ENCODE results near the gene PLAC1.

GRCh38 chrX:134591502-134591901 is 66.8 kb downstream of the PLAC1 start:
- TF ChIP-seq EZH2 (IDR thresholded peaks at IDR 0.05), result no peak
- no peak for TF ChIP-seq POLR2AphosphoS5 (IDR thresholded peaks at IDR 0.05; ENCODE audit: borderline replicate concordance, low read depth, low read length)
- TF ChIP-seq FOXP2 (optimal IDR thresholded peaks at IDR 0.05; ENCODE audit: control extremely low read depth, extremely low read length, insufficient read depth), result no peak

Data from SK-N-MC (cell line).